GM15510 (cell line): ENCODE measurements around the gene CMTM6.

Source experiments
- POLR2A ChIP-seq: IDR thresholded peaks from 3 replicates; pipeline ENCODE4 v1.6.1; 2011; ENCODE audit warnings: borderline replicate concordance; ENCODE audit not compliant: insufficient read length; ENCODE audit errors: extremely low read depth

Gene CMTM6

GRCh38 chr3:32484436-32484835 is 18.2 kb downstream of the CMTM6 start:
- no peak for TF ChIP-seq POLR2A

- TF ChIP-seq POLR2A, result no peak
Observed at GRCh38 chr3:32483772-32484171, 18.9 kb downstream of the CMTM6 start.

- no peak for TF ChIP-seq POLR2A
Observed at GRCh38 chr3:32482693-32483092, 20.0 kb downstream of the CMTM6 start.

- no peak for TF ChIP-seq POLR2A
Observed at GRCh38 chr3:32481791-32482631, 20.6 kb downstream of the CMTM6 start.

GRCh38 chr3:32480604-32481003 is 22.0 kb downstream of the CMTM6 start:
- no peak for TF ChIP-seq POLR2A

- TF ChIP-seq POLR2A, result no peak
Observed at GRCh38 chr3:32474201-32474600, 28.5 kb downstream of the CMTM6 start.

GRCh38 chr3:32471246-32471645 is 31.4 kb downstream of the CMTM6 start:
- TF ChIP-seq POLR2A, result no peak

GRCh38 chr3:32470362-32470761 is 32.3 kb downstream of the CMTM6 start:
- TF ChIP-seq POLR2A, result no peak

GRCh38 chr3:32469151-32469874 is 33.3 kb downstream of the CMTM6 start:
- TF ChIP-seq POLR2A, result no peak

GRCh38 chr3:32467333-32468070 is 35.1 kb downstream of the CMTM6 start:
- TF ChIP-seq POLR2A, result no peak

- no peak for TF ChIP-seq POLR2A
Observed at GRCh38 chr3:32460031-32460749, 42.5 kb downstream of the CMTM6 start.

GRCh38 chr3:32459450-32459849 is 43.2 kb downstream of the CMTM6 start:
- no peak for TF ChIP-seq POLR2A

- no peak for TF ChIP-seq POLR2A
Observed at GRCh38 chr3:32457971-32458471, 44.6 kb downstream of the CMTM6 start.

- no peak for TF ChIP-seq POLR2A
Observed at GRCh38 chr3:32456429-32457130, 46.1 kb downstream of the CMTM6 start.
